NCI-H446 treated with DMSO at 0.1 percent for 48 hours (cell line): ENCODE results near the gene ZAP70.

Experiments
- DNase-seq: peaks from one replicate; lab custom pipeline; 2025; lab: John Stamatoyannopoulos, UW

ZAP70 gene

DNA sequence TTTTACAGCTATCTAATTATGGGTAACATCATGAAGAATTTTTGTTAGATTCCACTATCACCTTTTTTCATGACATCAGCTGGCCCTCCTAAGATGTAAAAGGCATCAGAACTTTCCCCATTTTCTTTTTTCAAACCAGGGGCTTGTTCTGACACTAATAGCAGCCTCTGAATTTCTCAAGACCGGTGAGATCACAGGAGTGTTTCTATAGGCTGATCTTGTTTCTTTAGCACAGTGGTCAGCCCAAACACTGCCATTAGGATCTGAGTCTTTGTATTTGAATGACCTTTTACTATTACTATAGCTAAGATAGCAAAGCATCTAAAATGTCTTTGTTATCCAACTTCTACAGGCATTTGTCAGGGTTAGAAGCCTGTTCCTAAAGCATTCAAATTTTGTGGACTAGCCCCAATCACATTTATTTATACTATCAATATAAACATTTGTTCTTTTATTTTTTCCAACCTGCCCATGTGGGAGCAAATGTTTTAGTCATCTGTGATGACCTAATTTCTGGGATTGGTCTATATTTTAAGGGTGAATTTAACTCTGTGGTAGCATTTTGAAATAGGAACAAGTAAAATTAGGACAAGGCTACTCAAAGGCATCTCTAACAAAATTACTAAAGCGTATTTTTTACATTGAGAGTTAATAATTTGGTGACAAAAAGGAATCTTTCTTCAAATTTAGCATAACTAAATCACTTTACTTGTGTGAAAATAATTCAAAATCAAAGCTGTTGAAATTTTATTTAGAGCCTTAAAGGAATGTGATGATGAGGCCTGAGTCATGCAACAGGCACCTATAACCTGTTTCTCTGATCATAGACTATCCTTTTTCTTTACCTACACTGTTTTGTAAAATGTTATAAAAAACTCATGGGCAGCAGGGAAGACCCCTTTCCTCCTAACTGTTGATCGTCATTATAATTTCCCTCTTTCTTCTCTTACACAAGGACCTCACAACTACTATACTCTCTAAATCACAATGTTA is 39.3 kb downstream of the ZAP70 start:
- DNase-seq, result no peak

DNA sequence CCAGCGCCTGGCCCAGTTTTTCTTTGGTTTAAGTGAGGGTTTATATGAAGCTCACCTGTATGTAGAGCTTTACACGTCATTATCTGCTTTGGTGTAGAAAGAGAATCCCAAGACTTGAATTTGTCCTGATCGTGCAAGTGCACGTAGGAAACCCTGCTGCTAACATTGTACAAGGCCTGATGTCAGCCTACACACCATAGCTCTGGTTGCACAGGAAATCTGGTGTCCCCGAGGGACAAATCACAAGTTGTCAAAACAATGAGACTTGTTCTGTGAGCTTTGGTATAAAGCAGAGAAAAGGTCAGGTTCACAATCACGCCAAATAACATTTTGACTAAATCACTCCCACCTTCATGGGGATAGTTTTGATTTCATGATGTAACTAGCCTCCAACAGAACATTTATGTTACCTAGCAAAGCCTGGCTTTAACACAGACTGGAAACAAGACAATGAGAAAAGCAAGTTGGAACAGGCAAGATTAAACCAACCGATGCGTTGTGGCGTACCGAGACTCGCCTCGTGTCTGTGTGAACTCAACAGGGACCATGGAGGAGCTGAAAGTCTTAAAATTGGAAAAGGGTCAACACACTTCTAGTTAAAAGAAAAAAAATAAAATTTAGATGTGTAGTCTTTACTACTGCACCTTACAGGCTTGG is 41.4 kb downstream of the ZAP70 start:
- no peak for DNase-seq

DNA sequence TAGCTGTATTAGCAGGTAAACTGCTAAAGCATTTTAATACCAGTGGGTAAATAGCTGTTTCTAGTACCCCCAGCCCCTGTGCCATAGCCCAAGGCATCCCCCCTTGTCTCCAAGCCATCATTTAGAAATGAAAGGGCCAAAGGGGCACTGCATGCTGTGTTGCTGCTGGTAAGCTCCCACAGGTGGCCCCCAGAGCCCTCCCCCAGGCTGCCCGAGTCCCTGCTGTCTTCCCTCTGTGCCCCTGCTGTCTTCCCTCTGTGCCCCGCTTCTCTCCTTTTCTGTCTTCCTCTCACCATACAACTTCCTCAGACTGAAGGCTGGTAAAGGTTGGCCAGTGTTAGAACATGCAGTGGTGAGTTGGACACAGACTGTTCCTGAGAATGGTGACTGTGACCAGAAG is 42.1 kb downstream of the ZAP70 start:
- DNase-seq, result no peak

DNA sequence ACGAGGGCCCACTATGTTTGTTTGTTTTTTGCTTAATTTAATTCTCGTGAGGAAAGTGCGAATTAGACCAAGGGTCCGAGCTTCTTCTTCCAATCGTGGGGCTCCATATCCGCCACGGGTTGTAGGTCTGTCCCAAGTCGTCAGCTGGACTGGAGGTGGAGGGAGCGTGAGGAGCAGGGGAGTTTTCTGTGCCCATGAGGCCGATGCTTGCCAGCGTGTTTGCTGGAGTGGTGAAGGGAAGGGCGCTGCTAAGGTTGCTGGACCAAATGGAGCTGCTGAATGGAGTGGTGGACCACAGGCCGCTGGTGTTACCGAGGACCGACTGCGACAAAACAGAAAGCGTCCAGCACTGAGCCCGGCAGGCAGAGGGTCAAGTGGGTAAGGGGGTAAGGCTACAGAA is 43.7 kb downstream of the ZAP70 start:
- no peak for DNase-seq

DNA sequence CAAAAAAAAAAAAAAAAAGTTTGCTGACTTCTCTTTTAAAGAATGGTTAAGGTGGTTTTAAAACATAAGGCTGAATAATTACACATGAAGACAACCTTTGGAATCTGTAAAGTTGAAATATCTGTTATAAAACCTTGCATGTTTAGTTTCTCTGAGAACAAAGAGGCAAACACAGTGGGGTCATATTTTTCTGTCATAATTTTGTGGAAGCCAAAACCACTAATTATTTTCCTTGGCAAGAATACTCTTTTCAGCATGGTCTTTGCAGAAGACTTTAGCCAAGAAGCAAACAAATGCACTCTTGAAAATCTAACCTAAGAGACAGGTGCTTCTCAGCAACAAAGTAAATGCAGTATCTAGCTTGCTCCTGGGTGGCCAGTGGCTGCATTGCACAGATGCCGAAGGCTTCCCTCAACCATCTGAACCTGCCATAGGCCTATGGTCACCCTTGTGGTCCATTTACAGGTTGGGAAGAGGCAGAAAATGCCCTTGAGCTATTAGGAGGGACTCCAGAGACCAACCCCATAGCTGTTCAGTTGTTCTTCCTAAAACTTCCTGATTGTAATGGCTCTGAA is 44.8 kb downstream of the ZAP70 start:
- DNase-seq, result no peak

DNA sequence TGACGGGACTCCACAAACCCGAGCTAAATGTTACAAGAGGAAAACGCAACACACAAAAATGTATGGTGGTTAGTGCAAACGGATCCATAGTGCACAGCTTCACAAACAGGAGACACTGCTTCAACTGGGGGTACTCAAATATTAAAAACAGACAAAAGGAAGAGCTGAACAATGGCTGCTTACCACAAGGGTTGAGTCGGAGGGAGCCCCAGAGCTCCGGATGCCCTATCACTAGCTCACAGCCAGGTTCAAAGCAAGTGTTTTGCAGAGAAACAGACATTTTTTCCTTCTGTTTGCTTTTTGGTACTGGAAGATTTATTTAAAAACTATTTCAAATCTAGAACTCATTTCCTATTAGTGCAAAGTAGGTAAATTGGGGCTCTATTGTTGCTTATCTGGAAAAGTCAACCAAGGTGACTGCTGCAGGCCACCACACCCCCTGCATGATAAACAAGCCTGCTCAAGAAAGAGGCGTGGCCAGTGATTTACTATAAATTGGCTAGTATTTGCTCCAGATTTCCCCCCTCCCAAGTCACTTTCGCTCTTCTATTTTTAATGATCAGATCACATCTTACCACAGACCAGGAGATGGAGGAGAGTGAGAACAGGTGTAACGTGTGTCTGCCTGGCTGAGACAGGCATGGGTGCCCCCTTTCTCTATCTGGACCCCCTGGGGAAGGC is 46.5 kb downstream of the ZAP70 start:
- no peak for DNase-seq

DNA sequence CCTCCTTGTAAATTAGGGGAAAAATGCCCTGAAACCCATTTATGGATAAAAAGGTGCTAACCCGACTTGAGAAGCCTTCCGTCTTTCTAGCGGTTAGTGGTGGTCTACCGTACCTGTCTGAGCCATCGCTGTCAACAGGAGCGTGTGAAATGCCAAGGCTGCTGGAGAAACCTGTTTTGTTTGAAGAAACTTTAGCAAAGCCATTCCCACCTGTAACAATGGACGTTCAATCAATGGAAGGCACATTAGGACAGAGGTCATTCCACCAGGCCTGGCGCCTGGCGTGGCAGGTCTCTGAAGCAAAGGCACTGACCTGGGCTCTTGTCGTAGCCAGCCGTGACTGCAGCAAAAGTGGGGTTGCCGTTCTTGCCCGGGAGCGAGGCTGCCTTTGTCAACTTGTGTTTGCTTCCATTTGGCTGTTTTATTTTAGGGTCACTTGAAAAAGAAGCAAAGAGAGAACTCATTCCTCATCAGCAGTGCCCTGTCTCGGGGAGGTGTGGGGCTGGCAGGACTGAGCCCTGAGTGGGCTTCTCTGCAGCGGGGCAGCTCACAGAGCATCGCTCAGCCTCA is 47.2 kb downstream of the ZAP70 start:
- no peak for DNase-seq

DNA sequence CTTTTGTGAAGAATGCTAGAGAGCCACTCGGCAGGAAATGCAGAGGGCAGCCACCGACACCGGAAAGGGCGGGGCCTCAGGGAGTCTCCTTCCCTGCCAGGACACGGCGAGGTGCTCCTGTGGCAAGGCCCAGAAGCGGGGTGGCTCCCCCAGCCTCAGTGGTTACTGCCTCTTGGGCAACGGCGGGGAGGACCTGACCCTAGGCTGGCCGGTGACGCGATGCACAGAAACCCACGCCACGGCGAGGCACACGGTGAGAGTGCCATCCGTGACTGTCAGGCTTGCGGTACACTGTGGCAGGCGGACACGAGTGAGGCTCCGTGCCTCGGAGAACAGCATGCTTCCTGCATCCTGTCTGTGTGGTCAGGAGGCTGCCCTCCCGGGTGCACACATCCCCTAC is 47.8 kb downstream of the ZAP70 start:
- DNase-seq, result no peak

DNA sequence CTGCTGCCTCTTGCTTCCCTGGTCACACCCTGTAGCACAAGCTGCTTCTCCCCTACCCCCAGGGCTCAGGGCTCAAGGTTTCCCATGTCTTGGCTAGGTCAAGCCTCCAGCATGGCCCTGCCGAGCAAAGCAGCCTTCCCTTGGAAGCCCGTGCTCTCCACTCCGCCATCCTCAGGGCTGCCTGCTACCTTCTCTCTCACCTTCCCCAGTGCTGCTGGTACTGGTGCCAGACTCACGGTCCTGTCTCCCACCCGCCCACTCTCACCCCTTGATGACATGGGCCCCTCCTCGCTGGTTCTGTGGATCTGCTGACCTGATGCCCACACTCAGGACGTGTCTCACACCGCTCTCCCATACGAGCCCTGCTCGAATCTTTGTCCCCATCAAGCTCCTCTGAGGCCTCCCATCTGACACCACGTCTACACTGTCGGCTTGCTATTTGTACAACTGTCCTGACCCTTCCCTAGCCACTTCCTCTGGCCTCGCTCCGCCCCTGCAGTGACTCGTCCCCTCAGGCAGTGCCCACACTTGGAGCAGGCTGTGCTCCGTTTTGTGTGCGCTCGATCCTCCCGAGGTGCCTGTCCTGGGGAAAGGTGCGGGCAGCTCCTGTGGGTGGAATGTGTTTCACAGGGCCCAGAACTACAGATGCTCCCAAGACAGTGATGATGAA is 49.9 kb downstream of the ZAP70 start:
- DNase-seq, result no peak

DNA sequence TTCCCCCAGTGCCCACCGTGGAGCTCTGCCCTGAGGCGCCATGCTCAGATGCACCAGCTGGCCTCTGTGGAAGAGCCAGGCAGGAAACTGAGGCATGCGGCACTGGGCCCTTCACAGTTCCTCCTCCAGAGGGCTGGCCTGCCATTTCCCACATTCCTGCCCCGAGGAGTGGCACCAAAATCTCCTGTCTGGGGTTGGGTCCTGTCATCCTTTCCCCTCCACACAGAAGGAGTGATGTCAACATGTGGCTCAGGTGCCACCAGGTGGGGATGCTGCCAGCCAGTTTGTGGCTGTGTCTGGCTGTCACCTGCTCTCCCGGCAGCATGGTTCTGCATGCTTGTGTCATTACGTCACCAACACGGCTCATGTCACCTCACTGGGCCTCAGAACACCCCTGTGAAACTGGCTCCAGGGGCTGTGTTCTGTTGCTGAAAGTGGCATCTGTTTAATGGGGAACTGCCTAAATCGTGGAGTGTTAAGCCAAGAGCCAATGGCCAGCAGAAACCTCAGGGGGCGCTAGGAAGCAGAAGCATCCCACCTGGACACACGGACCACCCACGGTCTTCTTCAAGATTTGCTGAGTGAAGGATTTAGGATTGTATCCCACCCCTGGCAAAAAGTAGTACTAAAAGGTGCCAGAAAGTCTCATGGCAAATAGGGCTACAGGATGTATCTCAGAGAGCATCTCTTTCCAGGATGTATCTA is 51.3 kb downstream of the ZAP70 start:
- no peak for DNase-seq

DNA sequence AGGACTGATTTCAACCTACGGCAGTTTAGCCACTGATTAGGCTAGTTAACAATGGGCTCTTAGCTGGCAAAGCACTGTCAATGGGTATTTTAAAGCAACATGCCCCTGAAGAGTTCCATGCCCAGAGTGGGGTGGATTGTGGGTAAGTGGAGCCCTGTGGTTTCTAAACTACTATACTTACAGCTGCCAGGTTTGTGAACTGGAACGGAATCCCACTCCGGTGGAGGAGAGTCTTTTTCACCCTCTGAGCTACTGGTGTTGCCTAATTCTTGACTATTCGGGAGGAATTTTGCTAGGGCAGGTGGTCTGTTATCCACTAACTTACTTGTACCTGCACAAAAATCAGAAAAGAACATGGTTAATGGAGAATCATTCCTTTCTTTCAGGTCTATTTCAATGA is 52.6 kb downstream of the ZAP70 start:
- no peak for DNase-seq

DNA sequence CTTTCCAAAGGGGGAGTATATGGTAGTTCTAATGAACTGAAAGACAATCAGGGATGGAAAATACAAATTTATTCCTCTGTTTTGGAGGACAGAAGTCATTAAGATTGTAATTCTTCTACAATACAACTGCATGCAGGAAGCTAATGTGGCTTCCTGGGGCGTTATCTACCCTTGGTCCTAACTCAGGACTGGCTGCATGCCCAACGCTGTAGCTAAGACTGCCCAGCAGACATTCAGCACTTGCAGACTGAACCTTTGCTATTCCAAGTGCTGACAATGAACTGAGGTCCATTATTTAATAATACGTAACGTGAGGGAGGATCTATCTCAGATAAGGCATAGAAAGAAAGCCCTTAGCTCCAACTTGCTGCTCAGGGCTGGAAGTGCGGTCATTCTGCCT is 53.2 kb downstream of the ZAP70 start:
- no peak for DNase-seq

DNA sequence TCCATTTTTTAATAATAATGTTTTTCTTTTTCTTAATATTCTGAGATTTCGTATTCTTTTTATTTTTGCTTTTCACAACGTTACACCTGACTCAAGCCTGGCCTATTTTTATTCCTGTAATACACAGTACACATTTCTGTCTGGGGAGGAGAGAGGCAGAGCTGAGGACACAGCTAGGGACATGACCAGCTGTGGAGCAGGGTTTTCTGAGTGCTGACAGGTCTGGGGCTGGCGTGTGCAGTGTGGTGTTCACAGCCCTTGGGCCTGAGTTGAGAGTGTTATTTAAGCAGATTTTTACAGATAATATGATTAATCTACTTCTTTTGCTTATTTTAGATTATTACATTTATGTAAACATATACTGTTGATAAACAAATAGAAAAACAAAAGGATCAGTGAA is 55.9 kb downstream of the ZAP70 start:
- no peak for DNase-seq

DNA sequence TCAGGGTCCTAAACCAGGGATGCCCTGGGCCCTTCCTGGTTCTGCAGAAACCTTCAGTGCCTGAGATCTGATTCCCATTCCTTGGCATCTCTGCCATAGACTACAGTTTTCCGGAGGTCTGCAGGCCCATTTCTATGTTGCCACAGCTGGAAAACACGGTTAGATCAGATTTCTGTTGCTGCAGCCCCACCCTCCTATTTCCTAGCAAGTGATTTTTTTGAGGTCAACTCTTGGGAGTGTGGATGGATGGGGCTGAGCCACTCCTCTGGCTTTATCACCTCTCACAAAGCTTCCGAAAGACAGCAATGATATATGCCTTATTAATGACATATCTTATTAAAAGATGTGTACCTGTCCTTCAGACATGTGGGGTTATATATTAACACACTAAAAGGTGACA is 56.3 kb downstream of the ZAP70 start:
- no peak for DNase-seq

DNA sequence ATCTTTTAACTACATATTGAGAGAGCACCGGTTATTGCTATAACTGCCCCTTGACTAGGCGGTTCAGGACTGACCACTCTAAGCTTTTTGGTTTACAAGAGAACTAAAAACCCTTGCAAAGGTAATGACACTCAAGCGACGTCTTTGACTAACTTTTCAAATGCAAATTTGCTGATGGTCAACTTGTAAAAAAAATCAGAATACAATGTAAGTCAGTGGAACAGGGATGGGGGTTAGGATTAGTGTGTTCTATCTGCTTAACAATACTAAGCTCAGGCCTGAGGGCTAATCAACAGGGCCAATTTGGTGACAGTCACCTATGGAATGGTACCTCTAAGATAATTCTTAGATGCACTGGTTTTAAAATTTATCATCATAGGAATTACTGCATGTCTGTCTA is 57.1 kb downstream of the ZAP70 start:
- no peak for DNase-seq

DNA sequence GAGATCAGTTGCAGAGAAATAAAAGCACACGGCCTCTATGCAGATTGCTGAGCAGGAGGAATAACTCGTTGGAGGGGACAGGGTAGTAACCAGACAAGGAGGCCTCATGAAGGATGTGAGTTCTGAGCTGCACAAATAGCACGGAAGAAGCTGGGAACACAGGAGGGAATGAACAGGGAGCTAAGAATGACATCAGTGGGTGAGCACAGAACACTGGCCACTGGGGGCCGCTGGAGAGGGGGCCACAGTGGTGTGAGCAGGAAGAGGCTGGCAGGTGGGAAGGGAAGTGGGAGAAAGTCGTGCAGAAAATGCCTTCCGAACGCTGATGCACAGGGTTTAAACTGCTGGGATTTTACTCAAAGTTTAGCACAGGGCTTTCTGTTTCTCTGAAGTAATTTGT is 61.0 kb downstream of the ZAP70 start:
- no peak for DNase-seq

DNA sequence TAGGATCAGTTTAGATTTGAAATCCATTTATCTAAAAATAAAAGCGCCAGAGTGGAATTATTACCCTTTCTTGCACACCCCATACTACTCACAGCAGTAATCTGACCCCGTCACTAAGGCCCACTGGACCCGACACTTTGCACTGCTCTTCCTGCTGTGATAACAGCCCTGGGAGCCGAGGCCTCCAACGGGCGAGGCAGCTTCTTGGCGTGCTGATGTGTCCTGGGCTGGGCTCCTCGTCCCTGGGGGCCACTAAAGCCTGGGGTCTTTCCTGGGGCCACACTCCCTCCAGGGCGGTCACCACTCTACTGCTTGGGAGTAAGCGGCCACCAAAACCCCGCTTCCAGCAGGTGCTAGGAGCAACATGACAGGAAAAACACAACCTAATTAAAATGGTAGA is 61.7 kb downstream of the ZAP70 start:
- no peak for DNase-seq

DNA sequence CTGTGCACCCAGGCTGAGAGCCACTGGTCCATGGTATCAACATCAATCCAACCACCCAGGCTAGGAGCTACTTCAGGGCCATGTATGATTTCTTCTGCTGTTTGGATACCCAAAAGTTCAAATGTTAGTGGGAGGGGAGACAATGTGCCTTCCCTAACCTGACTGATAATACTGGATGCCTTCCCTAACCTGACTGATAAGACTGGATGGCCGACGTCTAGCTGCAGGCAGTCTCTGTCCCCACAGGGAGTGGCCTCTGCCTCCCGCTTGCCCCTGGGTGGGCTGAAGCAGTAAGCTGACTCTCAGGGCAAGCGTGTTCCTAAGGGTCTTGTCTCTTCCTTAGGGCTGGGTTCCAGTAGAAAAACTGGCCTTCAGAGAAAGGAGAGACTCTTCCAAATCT is 65.8 kb downstream of the ZAP70 start:
- DNase-seq, result no peak

DNA sequence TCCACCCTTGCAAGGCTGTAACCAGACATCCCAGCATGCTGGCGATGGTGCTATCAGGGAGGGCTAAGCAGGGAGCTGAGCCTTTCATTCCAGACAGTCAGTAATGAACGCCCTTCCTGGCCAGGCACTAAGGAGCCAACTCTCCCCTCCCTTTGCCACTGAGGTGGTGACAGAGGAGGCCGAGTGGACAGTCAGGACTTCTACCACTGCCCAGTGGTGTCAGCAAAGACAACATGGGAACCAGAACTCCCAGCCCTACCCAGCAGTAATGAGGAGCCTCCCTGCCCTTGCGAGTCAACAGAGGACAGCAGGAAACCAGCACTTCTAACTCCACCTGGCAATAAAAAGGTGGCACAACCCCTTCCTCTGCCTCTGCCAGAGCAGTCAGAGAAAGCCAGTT is 68.6 kb downstream of the ZAP70 start:
- DNase-seq, result no peak

DNA sequence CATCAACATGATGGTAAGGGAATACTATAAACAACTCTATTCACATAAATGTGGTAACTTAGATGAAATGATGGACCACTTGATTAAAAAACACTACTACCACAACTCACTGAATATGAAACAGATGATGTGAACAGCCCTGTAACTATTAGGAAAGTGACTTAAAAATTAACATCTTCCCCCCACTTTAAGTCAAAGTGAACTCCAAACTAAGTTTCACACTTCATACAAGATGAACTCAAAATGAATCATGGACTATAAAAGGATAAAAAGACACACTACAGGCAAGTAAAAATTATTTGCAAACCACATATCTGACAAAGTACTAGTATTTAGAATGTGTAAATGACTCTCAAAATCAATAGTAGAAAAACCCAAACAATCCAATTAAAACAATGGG is 71.6 kb downstream of the ZAP70 start:
- no peak for DNase-seq

DNA sequence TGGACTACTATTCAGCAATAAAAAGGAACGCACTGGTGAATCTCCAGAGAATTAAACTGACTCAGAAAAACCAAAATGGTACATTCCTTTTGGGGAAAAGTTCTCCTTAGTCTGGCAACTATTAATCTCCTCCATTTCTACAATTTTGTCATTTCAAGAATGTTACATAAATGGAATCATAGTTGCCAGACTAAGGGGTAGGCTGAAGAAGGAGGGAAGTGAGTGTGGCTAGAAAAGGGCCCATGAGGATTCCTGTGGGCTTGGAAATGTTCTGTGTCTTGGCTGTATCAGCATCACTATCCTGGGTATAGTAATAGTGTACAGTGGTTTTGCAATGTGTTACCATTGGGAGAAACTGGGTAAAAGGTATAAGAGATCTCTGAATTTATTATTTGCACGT is 72.4 kb downstream of the ZAP70 start:
- no peak for DNase-seq
